ES-I3 (cell line): ENCODE measurements around the gene ZNF423.
A peak's percentile ranks its signal among the peaks of the same experiment; 100 is the strongest.

ENCODE experiments used
- H3K36me3 ChIP-seq: 2 replicates; pipeline ENCODE4 v1.6.1; 2013; ENCODE audit warnings: mild to moderate bottlenecking, low read length, control low read depth, moderate library complexity; ENCODE audit not compliant: insufficient read depth
- H3K4me1 ChIP-seq: 2 replicates; pipeline ENCODE4 v1.6.1; 2013; ENCODE audit warnings: mild to moderate bottlenecking, control low read depth, low read length; ENCODE audit not compliant: insufficient read depth
- H3K9ac ChIP-seq: 2 replicates; pipeline ENCODE4 v1.6.1; 2013; ENCODE audit warnings: low read depth, mild to moderate bottlenecking, low read length, moderate library complexity
- H3K9me3 ChIP-seq: 2 replicates; pipeline ENCODE4 v1.6.1; 2013; ENCODE audit warnings: mild to moderate bottlenecking, low read length, moderate library complexity; ENCODE audit not compliant: control insufficient read depth, insufficient read depth

ZNF423 gene

DNA sequence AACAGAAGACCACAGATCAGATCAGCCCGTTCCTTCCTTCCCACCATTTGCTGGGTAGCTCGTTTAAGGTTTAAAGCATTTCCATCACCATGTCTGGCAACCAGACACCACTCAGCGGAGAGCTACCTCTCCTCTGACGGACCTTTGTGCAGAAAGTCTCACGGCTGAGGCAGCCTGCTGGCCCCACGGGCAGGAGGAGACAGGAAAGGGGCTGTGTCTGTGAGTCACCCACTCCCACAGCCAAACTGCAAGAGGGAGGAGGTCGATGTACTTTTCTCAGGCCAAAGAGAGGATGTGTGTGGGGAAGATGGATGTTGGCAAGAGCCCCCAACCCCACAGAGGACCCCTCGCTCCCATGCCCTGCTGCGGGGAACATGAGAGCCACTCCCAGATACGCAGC is 92.1 kb downstream of the ZNF423 start:
- Histone ChIP-seq H3K36me3 (0 out of 2 replicates have a peak, but pooled peaks cover 3% of the 10 kb centered on the region), H3K4me1 (0 out of 2 replicates have a peak, but pooled peaks cover 5% of the 10 kb centered on the region), H3K9ac (no peak overlapping the region), H3K9me3 (no peaks in the 10 kb centered on the region)

DNA sequence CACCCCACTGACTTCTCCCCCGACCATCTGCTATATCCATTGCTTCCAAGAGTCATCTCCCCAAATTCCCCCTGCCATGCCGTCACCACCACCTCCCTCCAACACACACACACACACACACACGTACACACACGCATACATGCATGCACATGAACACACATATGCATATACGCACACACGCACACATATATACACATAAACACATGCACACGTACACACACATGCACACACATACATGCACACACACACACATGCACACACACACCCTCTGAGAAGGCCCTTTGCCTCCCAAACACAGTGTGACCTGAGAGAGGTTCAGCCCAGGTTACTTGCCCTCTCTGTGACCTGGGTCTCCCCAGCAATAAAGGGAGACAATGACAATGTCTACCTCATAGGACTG is 95.1 kb downstream of the ZNF423 start:
- Histone ChIP-seq H3K4me1 (peaks cover 21% of the 10 kb centered on the region), H3K9me3 (no peaks in the 10 kb centered on the region), H3K9ac (no peak overlapping the region), H3K36me3 (0 out of 2 replicates have a peak, but pooled peaks cover 2% of the 10 kb centered on the region)

DNA sequence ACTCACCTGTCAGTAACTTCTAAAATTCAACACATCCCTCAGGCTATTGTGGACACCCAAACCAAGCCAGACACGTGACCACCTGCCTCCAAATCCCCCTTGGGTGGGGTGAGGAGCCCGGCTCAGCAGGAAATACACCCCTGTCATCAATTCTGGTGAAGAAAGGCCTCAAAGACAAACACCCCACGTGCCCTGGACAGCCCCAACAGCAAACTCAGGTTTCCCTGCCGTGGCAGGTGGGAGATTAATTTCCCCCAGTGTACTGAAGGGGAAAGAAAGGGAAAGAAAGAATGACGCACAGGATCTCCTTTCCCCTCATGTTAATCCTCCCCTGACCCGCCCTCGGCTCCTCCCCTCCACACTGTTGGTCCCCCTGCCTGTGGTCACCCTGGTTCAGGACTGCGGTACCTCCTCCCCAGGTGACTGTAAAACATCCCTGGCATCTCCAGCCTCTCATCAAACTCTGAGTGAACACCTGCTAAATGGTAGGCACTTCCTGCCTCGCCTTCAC is 98.3 kb downstream of the ZNF423 start:
- no peaks in the 10 kb centered on the region for H3K9me3 ChIP-seq
- no peak overlapping the region for H3K9ac ChIP-seq
- H3K36me3 ChIP-seq: no peaks in the 10 kb centered on the region
- peaks cover 33% of the 10 kb centered on the region for H3K4me1 ChIP-seq

DNA sequence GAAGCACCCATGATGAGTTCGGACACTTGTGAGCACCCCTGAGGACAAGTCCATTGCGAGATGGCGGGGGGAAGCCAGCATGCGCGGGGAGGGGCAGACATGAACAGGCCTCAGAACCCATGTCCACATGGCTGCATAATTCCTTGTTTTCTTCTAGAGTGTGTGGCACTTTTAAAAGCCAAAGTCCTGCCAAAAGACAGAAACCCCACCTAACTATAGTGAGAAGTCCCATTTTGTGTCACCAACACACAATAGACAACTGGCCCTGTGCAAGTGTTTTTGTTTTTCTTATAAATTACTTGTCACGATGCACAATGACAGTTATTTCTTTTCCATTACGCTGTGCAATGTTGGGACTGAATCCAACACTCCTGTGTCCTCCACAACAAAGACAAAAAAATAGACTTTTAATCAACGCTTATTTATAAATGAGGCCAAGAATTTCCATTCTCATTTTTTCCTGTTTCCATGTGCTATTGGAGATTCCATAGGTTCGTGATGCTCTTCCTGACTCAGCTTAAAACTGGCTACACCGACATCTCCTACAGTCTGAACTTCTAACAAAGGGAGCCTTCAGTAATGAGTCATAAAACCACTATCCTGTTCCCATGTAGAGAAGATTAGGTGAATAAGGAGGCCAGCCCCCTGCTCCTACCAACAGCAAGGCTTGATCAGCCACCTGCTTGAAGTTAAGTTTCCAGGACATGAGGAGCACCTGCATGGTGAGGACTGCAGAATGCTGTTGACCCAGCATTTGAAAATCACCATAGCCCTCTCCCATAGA is 98.9 kb downstream of the ZNF423 start:
- Histone ChIP-seq H3K4me1 (peaks cover 33% of the 10 kb centered on the region), H3K36me3 (no peaks in the 10 kb centered on the region), H3K9ac (no peak overlapping the region), H3K9me3 (no peaks in the 10 kb centered on the region)

DNA sequence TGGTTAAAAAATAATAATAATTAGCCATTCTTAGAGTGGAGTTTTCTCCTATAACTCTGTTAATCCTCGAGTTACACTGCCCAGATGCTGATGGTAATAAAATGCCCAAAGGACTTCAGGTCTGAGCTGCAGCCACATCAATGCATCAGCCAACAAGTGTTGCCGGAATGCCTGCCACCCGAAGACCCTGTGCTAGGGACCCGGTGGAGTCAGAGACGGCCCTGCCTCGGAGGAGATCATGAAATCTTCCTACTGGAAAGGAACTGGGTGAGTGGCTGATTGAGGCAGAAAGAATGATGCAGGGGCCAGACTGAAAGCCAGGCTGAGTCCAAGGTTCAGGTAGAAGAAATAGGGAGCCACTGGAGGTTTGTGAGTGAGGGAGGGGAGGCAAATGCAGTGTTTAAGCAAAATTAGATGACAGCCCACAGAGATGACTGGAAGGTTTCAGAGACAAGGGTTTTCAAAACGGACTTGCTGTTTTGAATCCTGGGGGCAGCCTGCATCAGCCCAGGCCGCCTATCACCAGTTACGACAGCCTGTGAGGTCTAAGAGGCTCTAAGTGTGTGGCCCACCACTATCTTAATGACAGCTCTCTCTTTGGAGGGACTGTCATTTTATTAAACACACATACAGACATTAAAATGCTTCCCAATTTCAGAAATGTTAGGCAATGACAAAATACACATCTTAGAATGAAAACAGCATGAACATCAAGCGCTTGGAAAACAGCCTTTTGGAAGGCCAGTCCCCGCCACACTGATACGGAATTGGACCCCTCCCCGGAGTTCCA is 100.0 kb downstream of the ZNF423 start:
- Histone ChIP-seq H3K4me1 (peaks cover 34% of the 10 kb centered on the region), H3K9me3 (no peaks in the 10 kb centered on the region), H3K36me3 (no peaks in the 10 kb centered on the region), H3K9ac (peak overlapping the region; percentile 59; the same call in 1 of the 2 replicates)

DNA sequence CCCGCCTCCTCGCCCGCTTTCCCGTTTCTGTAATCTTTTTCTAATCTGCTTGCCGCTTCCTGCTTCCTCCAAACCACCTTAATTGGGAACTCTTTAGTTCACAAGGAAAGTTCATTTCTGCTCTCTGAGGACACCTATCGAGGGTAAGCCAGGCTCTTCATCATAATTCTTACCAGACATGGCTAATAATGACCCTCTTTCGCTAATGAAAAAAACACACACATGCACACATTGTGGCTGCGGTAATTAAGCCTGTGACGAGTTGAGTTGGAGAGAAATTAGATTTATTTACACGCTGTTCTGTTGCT is 100.6 kb downstream of the ZNF423 start:
- Histone ChIP-seq H3K9ac (peak overlapping the region; percentile 59), H3K4me1 (peaks cover 40% of the 10 kb centered on the region), H3K9me3 (no peaks in the 10 kb centered on the region)

DNA sequence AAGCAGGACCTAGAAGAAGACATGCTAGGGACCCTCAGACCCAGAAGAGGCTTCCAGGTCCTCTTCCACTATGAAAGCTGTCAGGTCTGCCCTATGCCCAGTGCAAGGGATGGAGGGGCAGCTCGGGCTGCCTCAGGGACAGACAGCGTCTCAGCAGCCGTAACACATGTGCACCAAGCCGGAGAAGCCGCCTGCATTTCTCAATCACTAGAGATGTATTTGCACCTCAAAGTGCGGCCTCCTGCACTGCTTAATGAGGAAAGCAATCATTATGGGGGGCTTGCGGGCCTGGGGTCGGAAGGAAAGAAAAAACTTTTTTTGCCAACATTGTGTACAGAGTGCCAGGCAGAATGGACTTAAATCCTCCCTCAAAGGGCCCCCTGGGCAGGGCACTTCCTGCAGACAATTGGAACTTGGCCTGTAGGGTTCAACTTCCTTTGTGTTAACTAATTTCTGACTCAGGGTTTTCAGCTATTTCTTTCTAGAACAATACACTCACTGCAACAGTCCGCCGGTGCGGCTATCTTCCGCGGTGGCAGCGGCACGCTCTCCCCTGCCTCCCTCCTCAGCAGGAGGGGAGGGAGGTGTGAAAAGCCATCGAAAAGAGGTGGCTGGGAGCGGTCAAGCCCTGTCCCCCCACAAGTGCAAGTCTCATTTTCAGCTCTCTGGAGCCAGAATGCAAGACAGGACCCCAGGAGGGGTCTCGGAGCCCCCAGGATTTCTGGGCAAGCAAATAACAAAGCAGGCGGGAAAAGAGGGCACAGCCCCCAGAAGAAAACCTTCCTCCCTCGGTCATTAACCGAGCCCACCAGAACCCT is 101.2 kb downstream of the ZNF423 start:
- H3K9me3 ChIP-seq: no peaks in the 10 kb centered on the region
- H3K36me3 ChIP-seq: no peaks in the 10 kb centered on the region
- H3K4me1 ChIP-seq: peaks cover 46% of the 10 kb centered on the region
- peak overlapping the region; percentile 59 for H3K9ac ChIP-seq

More for the DNA sequence above, 100.6 kb downstream of the ZNF423 start:
- H3K36me3 ChIP-seq: no peaks in the 10 kb centered on the region

DNA sequence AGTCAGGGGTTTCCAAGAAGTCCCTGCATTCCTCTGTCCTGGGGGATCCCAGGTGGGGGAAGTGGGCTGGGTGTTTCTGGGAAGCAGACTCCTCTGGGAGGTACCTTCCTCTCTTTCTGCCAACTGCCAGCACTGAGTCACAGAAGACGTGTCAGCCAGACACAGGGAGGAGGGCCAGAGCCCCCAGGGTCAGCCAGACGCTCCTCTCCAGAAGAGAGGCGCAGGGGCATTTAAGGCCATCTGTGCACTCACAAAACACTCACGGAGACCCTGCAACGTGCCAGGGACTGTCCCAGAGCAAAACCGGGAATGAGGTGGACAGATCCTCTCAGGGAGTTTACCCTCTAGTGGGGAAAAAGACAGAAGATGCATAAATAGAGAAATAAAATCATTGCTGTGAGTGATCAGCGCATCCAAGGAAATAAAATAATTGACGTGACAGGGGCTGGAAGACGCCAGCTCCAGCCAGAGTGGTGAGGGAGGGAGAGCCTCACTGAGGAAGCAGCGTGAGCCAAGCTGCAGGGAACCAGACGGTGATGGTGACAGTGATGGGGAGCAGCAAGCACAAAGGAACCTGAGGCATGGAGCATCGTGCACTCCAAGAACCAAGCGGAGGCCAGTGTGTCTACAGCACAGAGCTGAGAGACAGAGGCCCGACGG is 105.4 kb downstream of the ZNF423 start:
- Histone ChIP-seq H3K36me3 (no peaks in the 10 kb centered on the region), H3K9ac (no peak overlapping the region), H3K4me1 (peaks cover 38% of the 10 kb centered on the region), H3K9me3 (no peaks in the 10 kb centered on the region)

DNA sequence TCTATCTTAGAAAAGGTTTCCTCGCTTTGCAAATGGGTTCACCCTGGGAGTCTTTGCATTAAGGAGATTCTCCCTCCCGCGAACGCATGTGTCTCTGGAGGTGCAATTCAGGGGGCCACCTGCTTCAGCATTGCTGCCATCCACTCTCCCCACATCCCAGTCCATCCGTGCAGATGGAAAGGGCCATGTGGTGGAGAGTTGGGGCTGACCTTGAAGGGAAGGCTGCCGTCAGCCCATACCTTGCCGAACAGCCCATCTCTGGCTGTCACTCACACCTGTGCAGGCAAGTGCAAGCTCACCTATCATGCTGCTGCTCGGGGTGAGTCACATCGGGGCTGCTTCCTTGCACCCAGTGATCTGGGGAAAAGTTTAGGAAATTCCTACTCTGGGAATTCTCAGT is 106.1 kb downstream of the ZNF423 start:
- peaks cover 36% of the 10 kb centered on the region for H3K4me1 ChIP-seq
- H3K36me3 ChIP-seq: no peaks in the 10 kb centered on the region
- no peak overlapping the region for H3K9ac ChIP-seq
- no peaks in the 10 kb centered on the region for H3K9me3 ChIP-seq

DNA sequence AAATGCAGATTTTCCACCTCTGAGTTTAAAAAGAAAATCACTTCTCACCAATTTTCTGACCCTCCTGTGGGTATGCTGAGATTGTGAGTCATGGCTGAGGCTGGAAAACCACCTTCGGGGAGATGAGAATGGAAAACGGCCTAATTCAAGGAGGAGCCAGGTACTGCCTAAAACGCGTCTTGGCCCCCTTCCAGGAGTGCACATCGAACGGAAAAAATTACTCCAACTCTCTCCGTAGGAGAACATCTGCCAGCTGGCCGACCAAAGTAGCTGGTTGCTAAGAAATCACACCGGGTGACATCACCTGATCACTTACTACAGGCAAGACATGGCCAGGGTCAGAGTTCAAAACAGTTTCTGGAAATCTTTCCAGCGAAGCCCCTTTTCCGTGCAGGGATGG is 107.6 kb downstream of the ZNF423 start:
- no peaks in the 10 kb centered on the region for H3K9me3 ChIP-seq
- H3K4me1 ChIP-seq: peaks cover 30% of the 10 kb centered on the region
- H3K36me3 ChIP-seq: no peaks in the 10 kb centered on the region
- H3K9ac ChIP-seq: no peak overlapping the region

DNA sequence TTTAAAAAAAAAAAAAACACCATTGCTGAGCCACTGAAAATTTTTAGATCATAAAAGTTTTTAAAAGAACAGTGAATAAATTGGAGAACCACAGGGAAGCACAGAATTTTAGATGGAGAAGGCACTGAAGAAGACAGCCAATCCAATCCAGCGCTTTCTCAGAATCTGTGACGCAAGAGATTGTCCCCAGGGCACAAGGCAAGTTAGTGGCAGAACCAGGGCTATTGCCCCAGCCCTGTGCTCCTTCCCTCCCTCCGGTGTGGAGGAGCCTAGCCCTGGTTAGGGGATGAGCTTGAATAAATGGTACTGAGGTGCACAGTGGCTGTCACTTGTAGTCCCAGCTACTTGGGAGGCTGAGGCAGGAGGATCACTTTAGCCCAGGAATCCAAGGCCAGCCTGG is 108.3 kb downstream of the ZNF423 start:
- Histone ChIP-seq H3K9me3 (no peaks in the 10 kb centered on the region), H3K4me1 (peaks cover 30% of the 10 kb centered on the region), H3K9ac (no peak overlapping the region)

DNA sequence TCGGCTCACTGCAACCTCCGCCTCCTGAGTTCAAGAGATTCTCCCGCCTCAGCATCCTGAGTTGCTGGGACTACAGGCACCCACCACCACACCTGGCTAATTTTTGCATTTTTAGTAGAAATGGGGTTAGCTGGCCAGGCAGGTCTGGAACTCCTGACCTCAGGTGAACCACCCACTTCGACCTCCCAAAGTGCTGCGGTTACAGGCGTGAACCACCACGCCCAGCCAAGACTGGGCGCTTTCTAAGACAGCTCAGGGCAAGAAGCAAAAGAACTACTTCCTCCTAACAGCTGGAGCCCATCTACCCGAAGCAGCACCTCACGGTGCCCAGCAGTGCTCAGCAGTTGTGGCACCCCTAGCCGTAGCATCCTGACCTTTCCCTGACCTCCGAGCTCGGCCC is 109.4 kb downstream of the ZNF423 start:
- H3K9ac ChIP-seq: no peak overlapping the region
- no peaks in the 10 kb centered on the region for H3K9me3 ChIP-seq
- peaks cover 30% of the 10 kb centered on the region for H3K4me1 ChIP-seq
- no peaks in the 10 kb centered on the region for H3K36me3 ChIP-seq

More for the DNA sequence above, 108.3 kb downstream of the ZNF423 start:
- no peaks in the 10 kb centered on the region for H3K36me3 ChIP-seq

DNA sequence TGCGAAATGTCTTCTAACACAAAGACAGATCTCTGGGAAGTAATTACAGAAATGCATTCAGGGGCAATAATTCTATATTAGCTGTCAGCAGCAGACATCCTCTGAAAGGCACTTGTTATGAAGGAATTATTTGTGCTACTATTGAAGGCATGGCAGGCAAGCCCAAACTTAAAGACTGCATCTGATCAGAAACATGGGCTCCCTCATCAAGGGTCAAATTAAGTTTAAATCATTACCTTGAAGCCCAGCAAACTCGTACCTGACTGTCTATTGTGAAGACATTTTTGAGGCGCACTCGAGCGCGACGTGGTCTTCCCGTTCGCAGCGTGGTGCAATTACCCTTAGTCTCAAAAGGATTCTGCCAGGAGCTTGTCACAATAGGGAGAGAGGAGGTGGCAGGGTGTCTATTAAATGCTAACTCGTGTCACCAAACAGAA is 110.6 kb downstream of the ZNF423 start:
- Histone ChIP-seq H3K9me3 (no peaks in the 10 kb centered on the region), H3K4me1 (peaks cover 23% of the 10 kb centered on the region), H3K36me3 (no peaks in the 10 kb centered on the region), H3K9ac (no peak overlapping the region)
